Right forelimb (tissue), 1 donor: ENCODE data around the gene DYRK4.
A peak's percentile ranks its signal among the peaks of the same experiment; 100 is the strongest.
"Not testable (repeated sequence)": the region's sequence is repeated elsewhere in the genome, so short reads cannot be mapped to it uniquely, and the experiment has no call there.

Experiments used
- DNase-seq: peaks from one replicate; pipeline ENCODE4 v3.0.0-alpha.2; 2018

DYRK4 gene

DNA sequence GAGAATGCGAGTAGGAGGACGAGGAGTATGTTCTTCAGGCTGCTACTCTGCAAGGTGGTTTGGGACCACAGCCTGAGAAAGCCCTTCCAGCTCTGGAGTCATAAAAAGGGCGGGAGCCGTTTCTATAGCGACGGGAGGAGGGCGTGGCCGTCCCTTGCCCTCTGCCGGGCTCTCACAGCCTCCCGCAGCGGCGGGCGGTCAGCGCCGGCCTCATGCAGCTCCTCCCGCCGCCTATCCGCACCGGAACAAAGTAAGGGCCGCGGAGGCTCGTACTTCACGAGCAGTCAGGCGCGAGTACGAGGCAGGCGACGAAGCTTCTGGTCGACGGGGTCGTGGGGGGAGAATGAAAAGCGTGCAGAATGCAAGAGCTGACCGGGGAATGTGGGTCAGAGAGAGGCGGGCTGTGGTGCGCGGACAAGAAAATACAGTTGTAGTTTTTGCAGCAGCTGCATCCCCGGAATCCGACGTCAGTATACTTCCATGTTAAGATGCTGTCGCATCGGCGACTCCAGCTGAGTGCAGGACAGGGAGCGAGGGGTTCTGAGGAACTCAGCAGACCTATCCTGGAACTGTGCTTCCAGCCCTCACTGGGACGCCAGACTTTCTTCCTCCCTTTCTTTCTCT is at the start of gene DYRK4:
Gene DYRK4, plus strand, starts transcription at position 175 of the 624 bp plus-strand sequence. Its CDS starts 38 bp downstream, at position 213.
- peak; percentile 83 for DNase-seq

- no peak for DNase-seq
Observed at GRCh38 chr12:4518106-4518728, 43.8 kb upstream of the DYRK4 start.

DNA sequence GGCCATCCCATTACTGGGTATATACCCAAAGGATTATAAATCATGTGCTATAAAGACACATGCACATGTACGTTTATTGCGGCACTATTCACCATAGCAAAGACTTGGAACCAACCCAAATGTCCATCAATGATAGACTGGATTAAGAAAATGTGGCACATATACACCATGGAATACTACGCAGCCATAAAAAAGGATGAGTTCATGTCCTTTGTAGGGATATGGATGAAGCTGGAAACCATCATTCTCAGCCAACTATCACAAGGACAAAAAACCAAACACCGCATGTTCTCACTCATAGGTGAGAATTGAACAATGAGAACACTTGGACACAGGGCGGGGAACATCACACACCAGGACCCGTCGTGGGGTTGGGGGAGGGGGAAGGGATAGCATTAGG is 38.6 kb upstream of the DYRK4 start:
- not testable (repeated sequence) for DNase-seq

DNA sequence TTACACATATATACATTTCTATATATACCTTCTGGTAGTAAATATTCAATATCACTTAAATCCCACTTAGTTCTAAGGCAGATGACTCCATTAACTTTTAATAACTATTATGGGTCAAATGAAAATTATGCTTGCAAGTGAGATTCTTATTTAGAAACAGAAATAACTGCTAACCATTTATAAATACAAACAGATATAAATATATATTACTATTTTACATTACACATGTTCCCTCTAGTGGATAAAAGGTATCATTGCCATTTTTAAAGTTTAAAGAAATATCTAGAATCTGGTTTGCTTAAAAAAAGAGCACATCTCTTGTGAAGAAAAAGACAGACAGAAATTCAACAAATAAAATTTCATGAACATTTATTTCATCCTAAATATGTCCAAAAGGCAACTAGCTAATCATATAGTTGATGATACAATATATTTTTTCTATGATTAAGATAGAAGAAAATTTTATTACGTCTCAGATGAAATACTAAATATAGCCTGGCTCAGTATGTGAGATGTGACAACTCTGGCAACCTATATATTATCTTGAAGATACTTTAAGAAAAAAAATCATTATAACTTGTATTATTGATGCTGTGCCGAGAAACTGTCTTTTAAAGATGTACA is 35.0 kb upstream of the DYRK4 start:
- DNase-seq, result no peak

DNA sequence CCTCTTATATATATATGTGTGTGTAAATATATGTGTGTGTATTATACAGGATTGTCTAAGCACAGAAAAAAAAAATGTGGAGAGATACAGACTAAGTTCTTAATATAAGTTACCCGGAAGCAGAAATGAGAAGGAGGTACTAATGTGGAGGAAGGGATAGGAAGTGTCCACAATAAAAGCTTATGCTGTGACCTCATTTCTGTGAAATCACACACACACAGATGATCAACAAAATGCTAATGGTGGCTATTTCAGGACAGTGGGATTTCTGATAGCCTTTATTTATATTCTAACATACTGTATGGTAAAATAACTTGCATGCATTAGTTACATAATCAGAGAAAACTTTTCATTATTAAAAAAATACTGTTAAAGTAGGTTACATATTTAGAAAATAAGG is 31.8 kb upstream of the DYRK4 start:
- no peak for DNase-seq

DNA sequence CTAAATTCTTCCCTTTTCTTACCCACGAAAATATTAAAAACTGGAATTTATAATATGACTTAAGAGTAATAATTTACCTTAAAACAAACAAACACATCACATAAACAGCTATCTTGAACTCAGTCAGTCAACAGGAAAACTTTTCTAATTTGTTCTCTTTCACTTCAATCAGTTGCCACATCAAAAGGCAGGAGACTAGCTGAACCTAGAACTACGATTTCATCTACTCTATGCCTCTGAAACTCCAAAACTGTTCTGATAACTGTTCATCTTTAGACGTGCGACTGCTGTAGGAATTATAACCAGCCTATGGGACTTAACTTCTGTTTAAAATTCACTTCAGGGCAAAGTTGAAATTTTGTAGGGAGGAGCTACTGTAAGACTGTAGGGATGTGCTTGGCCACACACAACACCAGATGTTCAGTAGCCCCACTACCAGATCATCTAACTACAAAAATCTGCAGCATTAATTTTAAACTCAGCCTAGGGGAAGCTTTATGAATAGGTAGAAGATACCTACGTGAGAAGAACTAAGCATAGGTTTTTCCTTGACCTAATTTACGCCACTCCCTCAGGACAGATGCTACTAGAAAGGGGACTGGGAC is 30.9 kb upstream of the DYRK4 start:
- DNase-seq, result no peak

GRCh38 chr12:4535092-4535491 is 26.9 kb upstream of the DYRK4 start:
- no peak for DNase-seq

DNA sequence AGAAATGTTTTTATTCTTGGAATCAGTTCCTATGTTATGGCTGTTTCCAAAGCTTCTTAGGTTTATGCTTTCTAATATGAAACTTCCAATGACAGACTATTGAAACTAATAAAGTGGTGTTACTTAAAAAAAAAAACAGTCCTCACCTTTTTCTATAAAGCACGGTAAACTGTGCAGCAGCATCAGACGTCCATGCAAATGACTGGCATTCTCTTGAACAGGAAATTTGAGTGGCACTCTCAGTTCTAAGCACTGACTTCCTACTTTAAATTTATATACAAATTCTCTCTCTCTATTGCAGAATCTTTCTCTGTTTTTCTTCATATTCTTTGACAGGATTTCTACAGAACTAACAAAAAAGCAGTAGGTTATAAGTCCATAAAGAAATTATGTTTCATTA is 26.1 kb upstream of the DYRK4 start:
- no peak for DNase-seq

- peak; percentile 95 for DNase-seq
Observed at GRCh38 chr12:4538207-4539160, 23.5 kb upstream of the DYRK4 start, which contains the start of gene RAD51AP1. Gene RAD51AP1 (plus strand): TSS chr12:4538890. CDS start chr12:4538940, 50 bp downstream.

DNA sequence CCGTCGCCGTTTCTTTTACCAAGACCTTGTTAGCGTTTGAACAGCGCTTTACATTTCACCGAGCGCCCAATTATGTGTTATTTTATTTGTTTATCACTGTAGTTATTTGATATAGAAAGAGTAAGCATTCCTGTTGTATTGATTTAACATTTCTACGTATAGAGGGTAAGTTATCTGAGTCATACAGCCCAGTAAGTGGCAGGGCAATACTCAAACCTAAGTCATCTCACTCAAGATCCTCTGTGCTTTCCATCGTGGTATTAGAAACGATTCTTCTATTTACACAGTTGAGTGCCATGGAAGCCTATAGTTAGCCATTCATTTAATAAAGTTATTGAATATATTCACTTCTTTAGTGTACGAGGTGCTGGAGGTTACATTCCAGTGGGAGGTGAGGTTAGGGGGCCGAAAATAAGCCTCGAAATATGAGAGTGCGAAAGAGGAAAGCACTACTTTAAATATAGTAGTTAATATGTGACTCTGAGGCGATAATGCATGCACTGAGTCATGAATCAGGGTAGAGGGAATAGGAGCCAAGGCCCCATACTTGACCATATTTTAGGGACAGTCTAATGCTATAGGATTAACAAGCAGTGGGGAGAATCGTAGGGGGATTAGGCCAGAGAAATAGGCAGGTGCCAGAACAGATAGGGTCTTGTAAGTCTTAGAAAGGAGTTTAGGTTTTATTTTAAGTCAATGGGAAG is 22.7 kb upstream of the DYRK4 start:
- DNase-seq, result no peak

GRCh38 chr12:4540170-4540569 is 21.8 kb upstream of the DYRK4 start:
- no peak for DNase-seq

DNA sequence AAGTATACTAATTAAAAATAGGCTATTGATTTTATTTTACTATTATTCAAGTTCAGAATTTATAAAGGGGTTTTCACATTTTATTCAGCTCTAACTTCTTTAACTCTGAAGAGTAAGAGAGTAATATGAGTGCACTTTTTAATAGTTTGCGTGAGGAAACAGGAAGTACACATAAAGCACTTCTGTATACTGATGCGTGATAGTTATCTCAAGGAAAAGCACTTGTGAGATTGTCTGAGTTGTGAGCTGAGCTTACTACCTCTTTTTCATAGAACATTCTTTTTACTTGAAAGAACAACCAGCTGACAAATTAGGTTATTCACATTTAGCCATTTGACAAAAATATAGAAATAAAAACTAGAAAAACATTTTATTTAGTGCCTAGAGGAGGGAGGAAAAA is 21.4 kb upstream of the DYRK4 start:
- no peak for DNase-seq

DNA sequence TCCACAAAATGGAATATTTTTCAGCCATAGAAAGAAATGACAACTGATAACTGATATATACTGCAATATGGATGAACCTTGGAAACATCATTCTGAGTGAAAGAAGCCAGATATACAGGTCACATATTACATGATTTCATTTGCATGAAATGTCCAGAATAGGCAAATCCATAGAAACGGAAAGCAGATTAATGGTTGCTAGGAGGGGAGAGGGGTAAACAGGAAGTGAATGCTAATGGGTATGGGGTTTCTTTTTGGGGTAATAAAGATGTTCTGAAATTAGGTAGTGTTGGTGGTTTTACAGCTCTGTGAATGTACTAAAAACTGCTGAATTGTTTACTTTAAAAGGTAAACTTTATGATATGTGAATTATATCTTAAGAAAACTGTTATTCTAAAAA is 16.8 kb upstream of the DYRK4 start:
- DNase-seq, result no peak

GRCh38 chr12:4552191-4552590 is 9.8 kb upstream of the DYRK4 start:
- no peak for DNase-seq

- DNase-seq, result no peak
Observed at GRCh38 chr12:4553943-4554342, 8.1 kb upstream of the DYRK4 start.

DNA sequence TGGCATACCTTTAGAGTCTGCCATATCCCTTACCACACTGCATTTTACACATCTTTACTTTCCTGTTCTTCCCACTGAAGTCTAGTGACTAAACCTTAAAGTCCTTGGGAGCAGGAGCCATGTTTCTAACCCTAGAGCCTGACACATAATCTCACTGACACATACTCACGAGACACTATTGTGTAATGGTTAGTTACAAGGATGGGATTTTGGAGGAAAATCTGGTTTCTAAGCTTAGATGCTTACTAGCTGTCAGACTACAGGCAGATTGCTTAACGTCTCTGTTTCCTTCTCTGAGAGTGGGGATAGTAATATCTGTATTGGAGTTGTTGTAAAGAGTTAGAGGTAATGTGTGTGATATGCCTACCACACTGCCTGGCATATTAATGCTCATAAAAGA is 6.2 kb upstream of the DYRK4 start:
- DNase-seq, result no peak

DNA sequence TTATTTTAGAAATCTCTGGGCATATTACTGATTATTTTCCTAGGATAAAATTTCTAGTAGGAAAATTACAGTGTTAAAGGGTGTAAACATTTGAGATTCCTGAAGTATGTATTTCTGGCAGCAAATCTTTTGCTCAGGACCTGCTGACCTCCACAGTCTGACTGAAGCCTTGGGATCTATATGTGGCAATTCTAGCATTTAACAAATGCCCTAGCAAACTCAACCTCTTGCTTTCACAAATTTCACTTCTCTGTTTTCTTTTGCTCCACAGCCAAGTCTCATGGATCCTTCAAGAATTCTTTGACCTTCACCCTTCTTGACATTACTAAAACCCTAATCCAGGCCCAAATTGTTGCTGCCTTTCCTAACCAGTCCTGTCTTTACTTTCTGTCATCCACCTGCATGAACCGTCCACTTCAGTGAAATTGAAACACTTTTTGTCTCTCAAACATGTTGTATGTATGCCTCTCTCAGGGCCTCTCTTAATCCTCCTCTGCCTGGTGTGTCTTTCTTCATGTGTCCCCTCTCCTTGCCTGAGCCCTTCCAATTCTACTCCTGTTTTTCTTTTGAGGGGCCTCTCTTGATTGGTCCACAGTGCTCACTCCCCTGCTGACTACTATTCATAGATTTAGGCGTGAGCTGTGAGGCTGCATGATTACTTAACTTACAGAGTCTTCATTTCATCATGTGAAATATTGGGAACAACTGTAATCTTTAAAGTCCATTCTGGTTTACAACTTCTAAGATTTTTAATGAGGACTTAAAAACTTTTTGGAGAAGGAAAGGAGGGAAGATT is 5.1 kb upstream of the DYRK4 start:
- no peak for DNase-seq

- DNase-seq, result no peak
Observed at GRCh38 chr12:4557586-4557985, 4.4 kb upstream of the DYRK4 start.

DNA sequence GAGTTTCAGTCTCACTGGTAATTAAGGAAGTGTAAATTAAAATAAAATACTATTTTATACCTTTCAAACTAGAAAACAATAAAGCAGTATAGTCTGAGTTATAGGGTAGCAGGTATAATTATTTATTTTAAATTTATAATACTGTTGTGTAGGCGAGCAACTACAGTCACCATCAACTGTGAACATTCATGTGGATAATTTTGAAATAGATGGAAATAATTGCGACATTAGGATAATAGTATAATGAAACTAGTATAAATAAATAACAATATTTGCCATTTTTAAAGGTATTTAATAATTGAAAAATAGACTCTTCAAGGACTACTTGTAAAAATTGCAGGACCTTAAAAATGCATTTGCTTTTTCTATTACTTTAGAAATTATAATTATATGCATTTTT is 3.8 kb upstream of the DYRK4 start:
- DNase-seq, result no peak

GRCh38 chr12:4563336-4563735 is 1.3 kb downstream of the DYRK4 start:
- DNase-seq, result no peak

- DNase-seq, result no peak
Observed at GRCh38 chr12:4564818-4565217, 2.8 kb downstream of the DYRK4 start.
